ENCODE data around the gene GBA2.
A peak's percentile ranks its signal among the peaks of the same experiment; 100 is the strongest.

Gene GBA2

DNA sequence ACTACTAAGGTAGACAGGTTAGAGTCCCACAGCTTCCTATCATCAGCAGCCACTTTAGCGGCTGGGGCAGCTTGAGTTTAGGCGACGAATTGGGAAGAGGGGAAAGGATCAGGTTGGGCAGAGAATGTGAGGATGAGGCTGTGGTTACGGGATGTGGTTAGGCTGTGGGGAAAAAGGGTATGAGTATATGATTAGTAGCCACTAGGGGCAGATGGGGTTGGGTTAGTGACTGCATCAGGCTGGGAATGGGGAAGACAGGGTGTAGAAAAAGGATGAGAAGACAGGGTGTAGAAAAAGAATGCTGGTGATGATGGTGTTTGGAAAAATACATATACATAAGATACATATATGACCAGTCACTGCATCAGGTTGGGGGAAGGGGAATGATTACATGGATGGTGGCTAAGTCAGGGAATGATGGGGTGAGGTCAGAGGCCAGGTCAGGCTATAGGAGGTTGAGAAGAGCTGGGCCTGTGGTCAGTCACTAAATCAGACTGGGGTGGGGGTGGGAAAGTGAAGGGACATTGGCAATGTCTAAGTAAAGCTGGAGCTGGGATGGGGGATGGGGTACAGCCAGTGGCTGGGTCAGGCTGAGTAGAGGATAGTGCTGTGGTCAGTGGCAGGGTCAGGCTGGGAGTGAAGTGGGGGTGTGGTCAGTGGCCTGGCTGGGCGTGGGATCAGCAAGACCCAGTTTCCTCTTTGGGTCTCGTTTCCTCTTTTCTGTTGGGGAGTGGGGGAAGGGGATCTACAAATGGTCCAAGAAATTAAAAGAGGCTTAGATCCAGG is 19.1 kb downstream of the GBA2 start:
- peak; percentile 48 for DNase-seq
- peaks cover 20% of the 10 kb centered on the region for H3K4me1 Mint-ChIP-seq

DNA sequence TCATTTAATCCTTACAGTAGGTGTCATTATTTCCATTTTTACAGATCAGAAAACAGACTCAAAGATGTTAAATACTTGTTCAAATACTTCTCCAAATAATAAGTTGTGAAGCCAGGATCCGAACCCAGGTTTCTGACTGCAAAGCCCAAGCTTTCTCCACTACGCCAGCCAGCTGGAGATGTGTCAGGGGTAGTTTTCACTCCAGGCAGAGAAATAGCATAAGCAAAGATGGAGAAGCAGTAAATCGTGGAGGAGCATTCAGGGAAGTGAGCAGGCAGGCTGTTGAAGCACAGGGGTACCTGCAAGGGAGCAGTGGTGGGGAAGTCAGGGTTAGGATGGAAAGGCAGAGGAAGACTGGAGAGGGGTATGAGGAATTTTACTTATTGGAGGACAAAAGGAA is 19.9 kb downstream of the GBA2 start:
- Mint-ChIP-seq H3K27me3 (no peaks in the 10 kb centered on the region), H3K4me3 (no peak overlapping the region), H3K36me3 (peaks cover 24% of the 10 kb centered on the region), H3K9me3 (no peaks in the 10 kb centered on the region), H3K27ac (no peak overlapping the region), H3K4me1 (peaks cover 17% of the 10 kb centered on the region)
- CTCF ChIA-PET = interaction anchor here (0.8 to 5.0 kb wide), 12 partner anchors 9 to 239 kb away, joined by 3 to 43 read pairs (median 6); partner anchors contain the start of genes CCDC107, CD72, GBA2 and MSMP
- DNase-seq = no peak

More for the DNA sequence above, 19.1 kb downstream of the GBA2 start:
- Mint-ChIP-seq H3K9me3 (no peaks in the 10 kb centered on the region), H3K27me3 (no peaks in the 10 kb centered on the region), H3K27ac (peak overlapping the region; percentile 21), H3K36me3 (peaks cover 19% of the 10 kb centered on the region), H3K4me3 (no peak overlapping the region)
- CTCF ChIA-PET = interaction anchor here (1.3 to 5.0 kb wide), 14 partner anchors 9 to 240 kb away, joined by 3 to 25 read pairs (median 8); partner anchors contain the start of genes CCDC107, CD72, GBA2 and MSMP

DNA sequence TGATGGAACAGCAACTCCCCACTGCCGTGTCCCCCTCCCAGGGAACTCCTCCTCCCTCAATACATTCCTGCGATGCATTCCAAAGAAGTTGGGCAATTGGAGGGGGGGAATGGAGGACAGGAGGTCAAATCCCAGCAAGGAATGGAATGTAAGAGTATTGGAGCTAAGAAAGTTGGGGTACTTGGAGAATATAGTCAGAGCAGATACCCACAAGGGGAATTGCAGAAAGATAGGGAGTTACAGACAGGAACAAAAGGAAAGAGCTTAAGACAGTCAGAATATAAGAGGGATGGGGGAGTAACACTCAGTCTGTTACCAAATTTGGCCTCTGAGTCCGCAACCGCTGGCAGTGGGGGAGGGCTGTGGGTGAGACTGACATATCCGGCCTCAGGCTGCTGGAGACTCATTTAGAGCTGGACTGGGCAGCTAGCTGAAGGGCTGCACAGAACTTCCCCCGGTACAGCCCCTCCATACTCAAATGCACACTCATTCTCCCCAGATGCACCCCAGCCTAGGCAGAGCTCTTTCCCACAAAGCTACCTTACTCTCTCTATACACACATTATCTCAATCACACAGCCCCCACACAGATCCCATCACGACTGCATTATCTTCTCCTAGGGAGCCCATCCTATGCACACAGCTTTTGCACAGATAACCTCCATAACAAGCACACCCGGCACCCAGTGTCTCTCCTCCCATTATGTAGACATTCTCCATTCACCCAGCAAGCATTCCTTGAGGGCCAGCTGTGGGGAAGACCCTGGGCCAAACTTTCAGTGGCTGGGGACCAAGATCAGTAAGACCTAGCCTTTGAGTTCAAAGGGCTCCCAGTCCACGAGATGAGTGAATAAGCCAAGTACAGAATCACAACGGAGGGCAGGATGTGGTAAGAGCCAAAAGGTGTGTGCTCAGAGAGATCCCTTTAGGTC is 20.7 kb downstream of the GBA2 start:
- Mint-ChIP-seq H3K4me1 (peaks cover 12% of the 10 kb centered on the region), H3K36me3 (peaks cover 29% of the 10 kb centered on the region), H3K9me3 (no peaks in the 10 kb centered on the region), H3K27me3 (no peaks in the 10 kb centered on the region), H3K4me3 (no peak overlapping the region), H3K27ac (no peak overlapping the region)
- peak; percentile 56 for DNase-seq
- CTCF ChIA-PET = interaction anchor here (0.8 to 5.0 kb wide), 16 partner anchors 8 to 112 kb away, joined by 3 to 43 read pairs (median 6); partner anchors contain the start of genes ARHGEF39, CCDC107, CD72 and GBA2

DNA sequence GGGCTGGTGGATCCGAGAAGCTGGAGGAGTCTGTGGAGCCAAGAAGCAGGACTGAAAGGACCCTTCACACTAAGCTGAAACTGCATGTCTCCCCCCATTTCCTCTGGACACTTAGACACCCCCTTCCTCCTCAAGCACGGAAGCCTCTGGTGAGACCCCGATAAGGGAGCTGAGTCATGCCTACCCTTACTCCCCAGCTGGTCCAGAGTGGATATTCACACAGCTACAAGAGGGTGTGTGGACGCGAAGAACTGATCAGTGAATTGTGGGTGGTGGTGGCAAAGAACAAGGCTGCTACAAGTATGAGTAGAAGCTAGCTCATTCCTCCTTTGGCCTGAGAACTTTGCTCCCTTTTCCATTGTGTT is 21.4 kb downstream of the GBA2 start:
- no peaks in the 10 kb centered on the region for H3K27me3 Mint-ChIP-seq
- H3K9me3 Mint-ChIP-seq = no peaks in the 10 kb centered on the region
- H3K27ac Mint-ChIP-seq = no peak overlapping the region
- peaks cover 32% of the 10 kb centered on the region for H3K36me3 Mint-ChIP-seq
- H3K4me1 Mint-ChIP-seq = peaks cover 7% of the 10 kb centered on the region
- no peak overlapping the region for H3K4me3 Mint-ChIP-seq
- CTCF ChIA-PET = interaction anchor here (1.2 to 3.8 kb wide), 15 partner anchors 8 to 111 kb away, joined by 3 to 43 read pairs (median 6); partner anchors contain the start of genes ARHGEF39, CCDC107, CD72 and GBA2
- no peak for DNase-seq

DNA sequence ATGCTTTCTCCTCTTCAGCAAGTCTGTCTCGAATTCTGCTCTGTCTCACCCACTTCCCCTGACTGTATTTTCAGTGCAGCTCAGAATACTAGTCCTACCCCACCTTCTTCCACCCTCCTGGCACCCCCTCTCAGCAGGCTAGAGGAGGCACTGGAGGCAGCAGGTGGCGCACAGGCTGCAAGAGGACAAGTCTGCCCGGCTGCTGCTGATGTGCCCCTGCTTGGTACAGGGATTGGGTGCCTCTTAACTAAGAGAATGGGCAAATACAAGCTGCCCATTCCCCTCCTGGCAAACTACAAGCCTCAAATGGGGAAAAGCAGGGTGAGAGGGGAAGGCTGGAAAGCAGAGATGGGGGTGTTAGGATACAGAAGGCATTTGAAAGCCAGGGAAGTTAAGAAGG is 22.1 kb downstream of the GBA2 start:
- CTCF ChIA-PET = interaction anchor here (0.8 to 3.8 kb wide), 14 partner anchors 9 to 155 kb away, joined by 3 to 43 read pairs (median 6); partner anchors contain the start of genes ARHGEF39, CCDC107, CD72 and GBA2
- H3K27ac Mint-ChIP-seq = peak overlapping the region; percentile 47

DNA sequence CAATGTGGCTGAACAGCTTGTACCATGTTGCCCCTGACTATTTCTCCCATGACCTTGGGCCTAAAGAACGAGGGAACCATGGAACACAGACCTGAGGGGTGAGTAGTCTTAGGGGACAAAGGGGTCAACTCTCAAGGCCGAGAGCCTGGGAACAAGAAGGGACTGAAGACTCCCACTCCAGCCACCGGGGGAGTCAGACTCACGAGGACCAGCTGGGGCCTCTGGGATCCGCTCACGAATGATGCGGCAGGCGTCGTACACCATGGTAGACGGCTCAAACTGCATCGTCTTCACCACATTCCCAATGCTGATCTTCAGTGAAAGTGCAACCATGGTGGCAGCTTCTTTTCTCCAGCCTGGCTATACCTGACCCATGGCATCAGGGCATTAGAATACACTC is 23.7 kb downstream of the GBA2 start:
- peaks cover 49% of the 10 kb centered on the region for H3K36me3 Mint-ChIP-seq
- H3K4me3 Mint-ChIP-seq = no peak overlapping the region
- H3K27ac Mint-ChIP-seq = no peak overlapping the region
- no peaks in the 10 kb centered on the region for H3K27me3 Mint-ChIP-seq
- no peaks in the 10 kb centered on the region for H3K4me1 Mint-ChIP-seq
- CTCF ChIA-PET = interaction anchor here (3.8 kb wide), 1 partner anchor 29 kb away, joined by 43 read pairs; no protein-coding TSS in a partner anchor
- H3K9me3 Mint-ChIP-seq = no peaks in the 10 kb centered on the region
- DNase-seq = no peak

More for the DNA sequence above, 22.1 kb downstream of the GBA2 start:
- DNase-seq = peak; percentile 65
- Mint-ChIP-seq H3K9me3 (no peaks in the 10 kb centered on the region), H3K4me1 (peaks cover 7% of the 10 kb centered on the region), H3K4me3 (peak overlapping the region; percentile 44), H3K36me3 (peaks cover 38% of the 10 kb centered on the region), H3K27me3 (no peaks in the 10 kb centered on the region)

DNA sequence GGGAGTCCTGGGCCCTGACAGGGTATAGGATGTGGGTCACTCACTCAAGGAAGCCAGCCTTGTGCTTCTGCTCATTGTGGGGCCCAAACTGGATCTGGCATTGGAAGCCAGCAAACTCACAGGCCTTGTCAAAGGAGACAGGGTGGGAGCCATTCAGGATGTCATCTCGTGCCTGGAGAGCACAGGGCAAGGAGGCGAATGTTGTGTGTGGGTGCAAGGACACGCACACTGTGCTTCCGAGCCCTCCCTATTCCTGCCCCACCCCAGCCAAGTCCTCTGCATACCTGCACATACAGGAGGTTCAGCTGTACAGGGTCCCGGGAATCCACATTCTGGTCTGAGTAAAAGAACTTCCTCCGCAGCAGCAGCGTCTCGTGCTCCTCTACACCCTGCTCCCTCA is 25.1 kb downstream of the GBA2 start:
- CTCF ChIA-PET = interaction anchor here (1.1 to 1.3 kb wide), 2 partner anchors 27 to 32 kb away, joined by 3 to 6 read pairs; no protein-coding TSS in a partner anchor
- H3K27ac Mint-ChIP-seq = no peak overlapping the region
- H3K36me3 Mint-ChIP-seq = peaks cover 62% of the 10 kb centered on the region
- H3K9me3 Mint-ChIP-seq = no peaks in the 10 kb centered on the region
- H3K27me3 Mint-ChIP-seq = no peaks in the 10 kb centered on the region
- no peaks in the 10 kb centered on the region for H3K4me1 Mint-ChIP-seq
- no peak for DNase-seq
- H3K4me3 Mint-ChIP-seq = no peak overlapping the region

DNA sequence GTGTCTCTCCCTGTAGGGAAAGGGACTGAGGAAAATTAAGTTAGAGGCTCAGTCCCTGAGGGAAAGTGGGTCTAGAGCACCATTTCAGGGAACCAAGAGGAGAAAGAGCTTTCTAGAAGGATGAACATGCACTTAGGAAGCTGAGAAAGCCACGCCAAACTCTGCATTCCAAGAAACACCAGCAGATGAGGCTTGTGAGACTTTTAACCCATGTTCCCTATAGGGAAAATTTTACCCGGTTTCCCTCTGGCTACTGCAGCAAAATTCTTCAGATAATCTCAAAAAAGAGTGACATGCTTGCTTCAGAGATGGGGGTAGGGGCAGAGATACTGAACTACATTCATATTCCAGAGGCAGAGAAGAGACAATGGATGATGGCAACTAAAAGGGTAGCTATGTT is 25.6 kb downstream of the GBA2 start:
- CTCF ChIA-PET = interaction anchor here (1.3 kb wide), 1 partner anchor 27 kb away, joined by 6 read pairs; no protein-coding TSS in a partner anchor
- H3K36me3 Mint-ChIP-seq = peaks cover 65% of the 10 kb centered on the region
- DNase-seq = no peak
- H3K27me3 Mint-ChIP-seq = no peaks in the 10 kb centered on the region
- H3K9me3 Mint-ChIP-seq = no peaks in the 10 kb centered on the region
- H3K4me3 Mint-ChIP-seq = no peak overlapping the region
- no peaks in the 10 kb centered on the region for H3K4me1 Mint-ChIP-seq
- H3K27ac Mint-ChIP-seq = no peak overlapping the region

DNA sequence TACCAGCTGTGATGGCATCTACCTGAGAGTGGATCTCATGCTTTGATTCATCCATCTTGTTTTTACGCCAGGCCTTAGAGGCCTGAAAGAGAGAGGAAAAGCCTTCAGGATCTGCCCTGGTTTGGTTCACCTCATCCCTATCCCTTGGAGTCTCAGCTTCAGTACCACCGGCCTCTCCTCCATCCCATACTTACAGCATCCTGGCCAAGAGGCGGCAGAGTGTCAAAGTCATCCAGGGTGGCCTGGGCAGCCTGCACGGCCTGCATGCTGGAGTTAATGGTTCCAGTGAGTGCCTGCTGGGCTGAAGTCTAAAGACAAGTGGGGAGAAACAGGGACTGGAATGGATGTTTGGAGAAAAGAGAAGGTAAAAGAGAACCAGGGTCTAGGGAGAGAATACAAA is 29.5 kb downstream of the GBA2 start:
- peaks cover 83% of the 10 kb centered on the region for H3K36me3 Mint-ChIP-seq
- DNase-seq = no peak
- no peak overlapping the region for H3K4me3 Mint-ChIP-seq
- CTCF ChIA-PET = no interaction called here
- H3K9me3 Mint-ChIP-seq = no peaks in the 10 kb centered on the region
- no peaks in the 10 kb centered on the region for H3K4me1 Mint-ChIP-seq
- no peak overlapping the region for H3K27ac Mint-ChIP-seq
- H3K27me3 Mint-ChIP-seq = no peaks in the 10 kb centered on the region

DNA sequence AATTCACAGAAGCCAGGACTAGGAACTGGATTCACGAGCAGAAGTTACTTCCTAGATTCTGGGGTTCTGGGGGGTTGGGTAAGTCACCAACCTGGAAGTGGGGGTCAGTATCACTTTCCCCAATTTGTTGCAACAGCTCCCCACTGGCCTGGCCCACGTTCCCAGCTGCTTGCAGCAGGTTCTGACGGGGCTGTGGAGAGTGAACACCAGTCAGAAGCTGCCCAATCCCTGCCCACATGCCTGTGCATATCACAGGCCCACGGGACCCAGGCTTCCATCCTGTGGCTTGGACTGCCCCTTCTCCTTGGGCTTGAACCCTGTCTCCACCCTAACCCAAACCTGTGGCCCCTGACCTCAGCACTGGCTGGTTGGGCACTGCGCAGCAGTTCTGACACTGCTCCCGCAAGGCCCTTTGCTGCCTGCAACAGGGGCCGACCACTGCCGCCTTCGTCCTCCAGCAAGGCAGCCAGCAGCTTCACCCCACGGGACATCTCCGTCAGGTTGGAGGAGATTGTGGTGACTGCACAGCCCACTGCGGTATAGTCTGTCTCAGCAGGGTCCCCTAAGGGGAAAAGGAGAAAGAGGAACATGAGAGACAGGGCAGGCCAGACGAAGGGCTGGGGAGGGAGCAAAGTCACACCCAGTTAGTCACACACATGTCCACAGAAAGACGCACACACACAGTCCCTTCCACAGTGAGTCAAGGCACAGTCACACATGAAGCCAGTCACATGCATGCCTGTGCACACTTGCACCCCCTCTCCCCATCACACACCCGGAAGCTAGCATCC is 30.1 kb downstream of the GBA2 start:
- peak overlapping the region; percentile 52 for H3K27ac Mint-ChIP-seq
- H3K27me3 Mint-ChIP-seq = no peaks in the 10 kb centered on the region
- no peak overlapping the region for H3K4me3 Mint-ChIP-seq
- H3K9me3 Mint-ChIP-seq = no peaks in the 10 kb centered on the region
- CTCF ChIA-PET = no interaction called here
- no peaks in the 10 kb centered on the region for H3K4me1 Mint-ChIP-seq
- DNase-seq = no peak
- peaks cover 84% of the 10 kb centered on the region for H3K36me3 Mint-ChIP-seq

DNA sequence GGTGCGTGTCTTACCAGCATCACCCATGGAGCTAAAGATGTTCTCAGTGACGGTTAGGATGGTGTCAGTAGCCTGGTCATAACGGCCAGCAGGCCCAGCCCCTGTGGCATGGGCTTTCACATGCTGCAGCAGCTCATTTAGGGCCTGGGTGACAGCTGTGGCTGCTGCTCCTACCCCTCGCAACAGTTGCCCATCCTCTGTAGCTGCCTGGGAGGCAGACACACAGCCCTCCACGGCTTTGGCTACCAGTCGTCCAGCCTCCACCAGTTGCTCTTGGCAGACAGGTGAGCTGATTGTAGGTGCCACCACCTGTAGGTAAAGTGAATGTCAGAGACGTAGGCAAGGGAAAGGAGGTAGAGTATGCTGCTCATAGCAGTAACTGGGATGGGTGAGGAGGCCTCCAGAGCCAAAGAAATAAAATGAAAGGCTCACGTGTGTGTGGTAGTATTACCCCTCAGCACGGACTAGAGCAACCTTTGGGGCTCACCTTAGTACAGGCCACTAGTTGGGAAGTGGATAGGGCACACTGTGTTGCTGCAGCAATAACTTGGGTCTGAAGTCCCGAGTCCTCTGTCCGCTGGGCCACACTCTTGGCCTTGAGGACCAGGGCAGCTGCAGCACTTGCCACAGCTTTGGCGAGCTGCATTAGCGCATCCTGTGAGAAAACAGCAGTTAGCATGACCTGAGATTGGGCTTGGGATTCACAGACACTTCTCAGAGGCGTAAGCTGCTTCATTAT is 31.7 kb downstream of the GBA2 start:
- Mint-ChIP-seq H3K27me3 (no peaks in the 10 kb centered on the region), H3K4me3 (no peak overlapping the region), H3K27ac (no peak overlapping the region), H3K4me1 (no peaks in the 10 kb centered on the region), H3K9me3 (no peaks in the 10 kb centered on the region), H3K36me3 (peaks cover 84% of the 10 kb centered on the region)
- DNase-seq = no peak
- CTCF ChIA-PET = interaction anchor here (1.1 to 6.7 kb wide), 4 partner anchors 10 to 59 kb away, joined by 3 to 31 read pairs (median 4); no protein-coding TSS in a partner anchor

DNA sequence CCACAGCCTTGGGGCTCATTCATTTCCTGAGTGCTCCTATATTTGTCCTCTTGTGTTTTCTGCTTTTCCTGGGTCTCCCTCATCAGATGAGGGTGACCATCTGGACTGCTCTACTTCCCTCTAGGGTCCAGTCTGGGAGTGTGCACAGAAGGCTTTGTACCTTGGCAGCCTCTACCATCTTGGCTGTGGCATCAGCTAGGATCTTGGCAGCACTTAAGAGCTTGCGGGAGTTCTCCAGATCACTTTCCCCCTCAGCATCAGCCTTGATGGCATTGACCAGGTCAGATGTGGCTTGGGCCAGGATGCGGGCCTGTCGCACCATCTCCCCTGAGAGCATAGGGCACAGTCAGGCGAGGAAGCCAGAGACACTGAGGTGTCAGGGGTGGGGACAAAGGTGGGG is 32.8 kb downstream of the GBA2 start:
- no peaks in the 10 kb centered on the region for H3K4me1 Mint-ChIP-seq
- no peak for DNase-seq
- CTCF ChIA-PET = interaction anchor here (1.1 to 6.7 kb wide), 4 partner anchors 12 to 57 kb away, joined by 4 to 31 read pairs (median 5); no protein-coding TSS in a partner anchor
- H3K9me3 Mint-ChIP-seq = no peaks in the 10 kb centered on the region
- no peaks in the 10 kb centered on the region for H3K27me3 Mint-ChIP-seq
- no peak overlapping the region for H3K4me3 Mint-ChIP-seq
- peak overlapping the region; percentile 47 for H3K27ac Mint-ChIP-seq
- peaks cover 83% of the 10 kb centered on the region for H3K36me3 Mint-ChIP-seq
